ENCODE measurements around the gene C6orf163. TPM values are rescaled to one million over a fixed set of nuclear protein-coding genes. Genes with fewer than 3 reads are reported as not detected.
"Not testable (repeated sequence)": the region's sequence is repeated elsewhere in the genome, so short reads cannot be mapped to it uniquely, and the experiment has no call there.

C6orf163 gene
- polyA plus RNA-seq (2013, experiment 1 of 2): 0.59 TPM
- 0.33 TPM for polyA plus RNA-seq (2013, experiment 2 of 2)

DNA sequence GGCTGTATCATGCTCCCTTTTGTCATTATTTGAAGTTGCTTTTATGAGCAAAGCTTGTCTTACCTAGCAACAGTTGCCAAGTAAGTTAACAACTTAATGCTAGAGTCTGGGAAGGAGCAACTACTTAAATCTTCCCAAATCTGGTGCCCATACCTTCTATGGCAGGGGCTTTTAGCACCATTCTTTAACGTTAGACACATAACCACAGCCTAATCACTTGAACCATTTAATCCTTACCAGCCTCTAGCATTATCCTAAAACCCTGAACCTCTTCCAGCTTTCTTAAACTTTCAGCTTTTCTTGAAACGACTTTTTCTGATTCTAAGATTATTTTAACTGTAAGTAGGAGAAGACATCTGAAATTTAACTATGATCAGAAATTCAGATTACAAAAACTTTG lies at the start of gene C6orf163:
C6orf163 (plus strand) TSS at position 83 of the 400 bp plus-strand sequence; CDS start at position 370, 287 bp downstream.
- WGBS: 19% methylated on average over 1 of the region's 2 CpGs
- no peak for DNase-seq
- H2AFZ ChIP-seq (ENCODE audit: low read depth, low read length): no peak within 1 kb of the TSS

DNA sequence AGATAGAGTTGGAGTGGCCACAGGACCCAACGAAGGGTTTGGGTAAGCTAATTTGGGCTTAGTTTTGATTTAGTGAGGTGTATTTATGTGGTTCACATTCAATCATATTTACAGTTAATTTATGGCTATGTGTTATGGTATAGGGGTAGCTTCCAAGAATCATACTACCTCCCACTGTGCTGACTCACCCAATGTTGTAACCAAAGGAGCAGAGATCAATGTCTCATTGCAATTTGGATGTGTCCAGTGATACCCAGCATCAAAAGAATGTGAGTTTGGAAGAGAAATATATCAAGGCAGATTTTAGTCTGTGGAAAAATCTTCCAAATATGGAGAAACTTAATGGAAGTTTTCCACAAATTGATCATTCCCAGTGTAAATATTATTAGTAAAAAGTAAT lies 47.5 kb upstream of the C6orf163 start:
- Histone ChIP-seq H3K18ac (ENCODE audit: low read depth in 1 of 2, low read length in 2 of 2) (no peak overlapping the region), H3K4me2 (ENCODE audit: low read length, poor library complexity, severe bottlenecking) (no peak overlapping the region), H2BK5ac (ENCODE audit: low read depth, low read length, poor library complexity, severe bottlenecking) (no peak overlapping the region), H2BK120ac (ENCODE audit: low read depth, low read length) (no peak overlapping the region), H3K23ac (ENCODE audit: low read length in 2 of 2) (no peak overlapping the region), H2BK15ac (ENCODE audit: low read depth, poor library complexity, severe bottlenecking) (no peak overlapping the region), H3K9me3 (ENCODE audit: control insufficient read depth, low read length) (no peaks in the 10 kb centered on the region), H2BK12ac (ENCODE audit: low read length in 2 of 2) (no peak overlapping the region), H3K4ac (ENCODE audit: low read depth in 1 of 2, low read length in 2 of 2) (no peak overlapping the region), H3K4me3 (ENCODE audit: insufficient read depth in 1 of 2, low read depth in 1 of 2, low read length in 2 of 2) (no peak overlapping the region), H4K91ac (ENCODE audit: low read length) (no peak overlapping the region), H3K79me1 (replicated peaks; ENCODE audit: low read length, poor library complexity, severe bottlenecking) (no peaks in the 10 kb centered on the region), H2AFZ (ENCODE audit: low read depth, low read length) (no peak overlapping the region), H2AK5ac (ENCODE audit: low read length, severe bottlenecking) (no peak overlapping the region), H3K36me3 (ENCODE audit: control insufficient read depth in 1 of 2, insufficient read depth in 2 of 2, low read depth in 1 of 2, low read length in 2 of 2) (no peaks in the 10 kb centered on the region), H3K9ac (ENCODE audit: low read length) (no peak overlapping the region), H4K8ac (ENCODE audit: low read length) (no peak overlapping the region), H3K4me1 (ENCODE audit: control insufficient read depth, insufficient read depth, low read depth, low read length) (no peaks in the 10 kb centered on the region), H3K14ac (ENCODE audit: low read length in 2 of 2) (no peak overlapping the region), H3K27ac (ENCODE audit: low read length, poor library complexity, severe bottlenecking) (no peak overlapping the region), H3K27me3 (ENCODE audit: control insufficient read depth in 1 of 2, insufficient read depth in 1 of 2, low read length in 2 of 2) (peaks cover 15 to 32% of the 10 kb centered on the region in 2 experiments)
- DNase-seq: no peak
- no CpG with 5 or more reads among the region's 1 CpG for WGBS

More for the DNA sequence above, at the start of gene C6orf163:
- no peak within 1 kb of the TSS for H2BK15ac ChIP-seq (ENCODE audit: low read depth, poor library complexity, severe bottlenecking)
- no peak within 1 kb of the TSS for H2BK120ac ChIP-seq (ENCODE audit: low read depth, low read length)
- H3K4me3 ChIP-seq (ENCODE audit: insufficient read depth in 1 of 2, low read depth in 1 of 2, low read length in 2 of 2): no peak within 1 kb of the TSS
- H3K36me3 ChIP-seq (ENCODE audit: control insufficient read depth in 1 of 2, insufficient read depth in 2 of 2, low read depth in 1 of 2, low read length in 2 of 2): peaks cover 0 to 4% of the 10 kb centered on the region in 2 experiments
- H2BK12ac ChIP-seq (ENCODE audit: low read length in 2 of 2): no peak within 1 kb of the TSS
- H2BK5ac ChIP-seq (ENCODE audit: low read depth, low read length, poor library complexity, severe bottlenecking): no peak within 1 kb of the TSS
- no peak within 1 kb of the TSS for H3K4ac ChIP-seq (ENCODE audit: low read depth in 1 of 2, low read length in 2 of 2)
- H3K14ac ChIP-seq (ENCODE audit: low read length in 2 of 2): no peak within 1 kb of the TSS
- no peaks in the 10 kb centered on the region for H3K9me3 ChIP-seq (ENCODE audit: control insufficient read depth, low read length)
- H3K9ac ChIP-seq (ENCODE audit: low read length): no peak within 1 kb of the TSS
- H3K18ac ChIP-seq (ENCODE audit: low read depth in 1 of 2, low read length in 2 of 2): no peak within 1 kb of the TSS
- H3K23ac ChIP-seq (ENCODE audit: low read length in 2 of 2): no peak within 1 kb of the TSS
- no peak within 1 kb of the TSS for H3K4me2 ChIP-seq (ENCODE audit: low read length, poor library complexity, severe bottlenecking)
- no peak within 1 kb of the TSS for H4K91ac ChIP-seq (ENCODE audit: low read length)
- H3K27me3 ChIP-seq (ENCODE audit: control insufficient read depth in 1 of 2, insufficient read depth in 1 of 2, low read length in 2 of 2): no peaks in the 10 kb centered on the region
- no peaks in the 10 kb centered on the region for H3K4me1 ChIP-seq (ENCODE audit: control insufficient read depth, insufficient read depth, low read depth, low read length)
- peaks cover 6% of the 10 kb centered on the region for H3K79me1 ChIP-seq (replicated peaks; ENCODE audit: low read length, poor library complexity, severe bottlenecking)
- H3K27ac ChIP-seq (ENCODE audit: low read length, poor library complexity, severe bottlenecking): no peak within 1 kb of the TSS
- H4K8ac ChIP-seq (ENCODE audit: low read length): no peak within 1 kb of the TSS
- no peak within 1 kb of the TSS for H2AK5ac ChIP-seq (ENCODE audit: low read length, severe bottlenecking)

DNA sequence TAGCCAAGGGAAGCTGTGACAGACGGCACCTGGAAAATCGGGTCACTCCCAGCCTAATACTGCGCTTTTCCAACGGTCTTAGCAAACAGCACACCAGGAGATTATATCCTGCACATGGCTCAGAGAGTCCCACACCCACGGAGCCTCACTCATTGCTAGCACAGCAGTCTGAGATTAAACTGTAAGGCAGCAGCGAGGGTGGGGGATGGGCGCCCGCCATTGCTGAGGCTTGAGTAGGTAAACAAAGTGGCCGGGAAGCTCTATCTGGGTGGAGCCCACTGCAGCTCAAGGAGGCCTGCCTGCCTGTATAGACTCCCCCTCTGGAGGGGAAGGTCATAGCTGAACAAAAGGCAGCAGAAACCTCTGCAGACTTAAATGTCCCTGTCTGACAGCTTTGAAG lies 43.3 kb upstream of the C6orf163 start:
- not testable (repeated sequence) for H3K9ac ChIP-seq (ENCODE audit: low read length)

GRCh38 chr6:87308970-87309369 lies 35.6 kb upstream of the C6orf163 start:
- H3K27me3 ChIP-seq (ENCODE audit: control insufficient read depth in 1 of 2, insufficient read depth in 1 of 2, low read length in 2 of 2): peaks cover 15 to 22% of the 10 kb centered on the region in 2 experiments
- H3K14ac ChIP-seq (ENCODE audit: low read length in 2 of 2): no peak overlapping the region
- H3K23ac ChIP-seq (ENCODE audit: low read length in 2 of 2): no peak overlapping the region
- H2AFZ ChIP-seq (ENCODE audit: low read depth, low read length): no peak overlapping the region
- WGBS: 80% methylated on average over 4 of the region's 4 CpGs
- no peaks in the 10 kb centered on the region for H3K4me1 ChIP-seq (ENCODE audit: control insufficient read depth, insufficient read depth, low read depth, low read length)
- no peak overlapping the region for H2BK120ac ChIP-seq (ENCODE audit: low read depth, low read length)
- no peak overlapping the region for H4K91ac ChIP-seq (ENCODE audit: low read length)
- H3K36me3 ChIP-seq (ENCODE audit: control insufficient read depth in 1 of 2, insufficient read depth in 2 of 2, low read depth in 1 of 2, low read length in 2 of 2): no peaks in the 10 kb centered on the region
- no peak overlapping the region for H3K4me3 ChIP-seq (ENCODE audit: insufficient read depth in 1 of 2, low read depth in 1 of 2, low read length in 2 of 2)
- no peak overlapping the region for H2BK12ac ChIP-seq (ENCODE audit: low read length in 2 of 2)
- H2AK5ac ChIP-seq (ENCODE audit: low read length, severe bottlenecking): no peak overlapping the region
- no peak overlapping the region for H3K27ac ChIP-seq (ENCODE audit: low read length, poor library complexity, severe bottlenecking)
- no peak overlapping the region for H2BK5ac ChIP-seq (ENCODE audit: low read depth, low read length, poor library complexity, severe bottlenecking)
- H3K9ac ChIP-seq (ENCODE audit: low read length): no peak overlapping the region
- no peak overlapping the region for H2BK15ac ChIP-seq (ENCODE audit: low read depth, poor library complexity, severe bottlenecking)
- H3K79me1 ChIP-seq (replicated peaks; ENCODE audit: low read length, poor library complexity, severe bottlenecking): no peaks in the 10 kb centered on the region
- no peak overlapping the region for H3K4me2 ChIP-seq (ENCODE audit: low read length, poor library complexity, severe bottlenecking)
- no peak overlapping the region for H3K18ac ChIP-seq (ENCODE audit: low read depth in 1 of 2, low read length in 2 of 2)
- H4K8ac ChIP-seq (ENCODE audit: low read length): no peak overlapping the region
- no peak for DNase-seq
- H3K9me3 ChIP-seq (ENCODE audit: control insufficient read depth, low read length): no peaks in the 10 kb centered on the region
- no peak overlapping the region for H3K4ac ChIP-seq (ENCODE audit: low read depth in 1 of 2, low read length in 2 of 2)

More for the DNA sequence above, 43.3 kb upstream of the C6orf163 start:
- not testable (repeated sequence) for H3K4me3 ChIP-seq (ENCODE audit: insufficient read depth in 1 of 2, low read depth in 1 of 2, low read length in 2 of 2); H2BK120ac ChIP-seq (ENCODE audit: low read depth, low read length); H3K36me3 ChIP-seq (ENCODE audit: control insufficient read depth in 1 of 2, insufficient read depth in 2 of 2, low read depth in 1 of 2, low read length in 2 of 2); H3K4me2 ChIP-seq (ENCODE audit: low read length, poor library complexity, severe bottlenecking); H2AFZ ChIP-seq (ENCODE audit: low read depth, low read length); H2BK12ac ChIP-seq (ENCODE audit: low read length in 2 of 2); H4K91ac ChIP-seq (ENCODE audit: low read length); DNase-seq; H3K4ac ChIP-seq (ENCODE audit: low read depth in 1 of 2, low read length in 2 of 2); H2BK15ac ChIP-seq (ENCODE audit: low read depth, poor library complexity, severe bottlenecking); H3K27ac ChIP-seq (ENCODE audit: low read length, poor library complexity, severe bottlenecking); H3K4me1 ChIP-seq (ENCODE audit: control insufficient read depth, insufficient read depth, low read depth, low read length); H4K8ac ChIP-seq (ENCODE audit: low read length); H3K18ac ChIP-seq (ENCODE audit: low read depth in 1 of 2, low read length in 2 of 2); H3K79me1 ChIP-seq (replicated peaks; ENCODE audit: low read length, poor library complexity, severe bottlenecking); H2BK5ac ChIP-seq (ENCODE audit: low read depth, low read length, poor library complexity, severe bottlenecking); H3K9me3 ChIP-seq (ENCODE audit: control insufficient read depth, low read length); H3K23ac ChIP-seq (ENCODE audit: low read length in 2 of 2); H3K14ac ChIP-seq (ENCODE audit: low read length in 2 of 2); H2AK5ac ChIP-seq (ENCODE audit: low read length, severe bottlenecking)
- H3K27me3 ChIP-seq (ENCODE audit: control insufficient read depth in 1 of 2, insufficient read depth in 1 of 2, low read length in 2 of 2): peaks cover 6 to 27% of the 10 kb centered on the region in 2 experiments
- WGBS: 77% methylated on average over 9 of the region's 9 CpGs
